Fibroblast of skin of abdomen (primary cell): ENCODE data around the gene ZBBX.
A peak's percentile ranks its signal among the peaks of the same experiment; 100 is the strongest.

Source experiments
- DNase-seq: peaks from one replicate; pipeline ENCODE4 v3.0.0-alpha.2; 2013

Gene ZBBX

GRCh38 chr3:167305340-167305890 is 74.7 kb downstream of the ZBBX start:
- no peak for DNase-seq

- DNase-seq = no peak
Measured at GRCh38 chr3:167304077-167304476, 76.0 kb downstream of the ZBBX start.

GRCh38 chr3:167302678-167303077 is 77.4 kb downstream of the ZBBX start:
- DNase-seq = no peak

GRCh38 chr3:167300207-167300606 is 79.9 kb downstream of the ZBBX start:
- no peak for DNase-seq

- DNase-seq = no peak
Measured at GRCh38 chr3:167289435-167289834, 90.7 kb downstream of the ZBBX start.

- DNase-seq = no peak
Measured at GRCh38 chr3:167288737-167289136, 91.4 kb downstream of the ZBBX start.

GRCh38 chr3:167287308-167287707 is 92.8 kb downstream of the ZBBX start:
- no peak for DNase-seq

- no peak for DNase-seq
Measured at GRCh38 chr3:167274141-167274874, 105.8 kb downstream of the ZBBX start.

- DNase-seq = no peak
Measured at GRCh38 chr3:167253037-167253436, 127.1 kb downstream of the ZBBX start.

GRCh38 chr3:167251678-167252077 is 128.4 kb downstream of the ZBBX start:
- no peak for DNase-seq

- no peak for DNase-seq
Measured at GRCh38 chr3:167246252-167246651, 133.8 kb downstream of the ZBBX start.

- DNase-seq = no peak
Measured at GRCh38 chr3:167241048-167241845, 138.8 kb downstream of the ZBBX start.

GRCh38 chr3:167228135-167228534 is 152.0 kb downstream of the ZBBX start:
- DNase-seq = peak; percentile 70

GRCh38 chr3:167225821-167226220 is 154.3 kb downstream of the ZBBX start:
- DNase-seq = no peak

GRCh38 chr3:167209011-167209410 is 171.1 kb downstream of the ZBBX start:
- no peak for DNase-seq

- DNase-seq = no peak
Measured at GRCh38 chr3:167203062-167203461, 177.0 kb downstream of the ZBBX start.

GRCh38 chr3:167198949-167199600 is 181.0 kb downstream of the ZBBX start:
- peak; percentile 45 for DNase-seq
